HK-2 (cell line): ENCODE results near the gene LRRC8B.
A peak's percentile ranks its signal among the peaks of the same experiment; 100 is the strongest.
"Not testable (repeated sequence)": the region's sequence is repeated elsewhere in the genome, so short reads cannot be mapped to it uniquely, and the experiment has no call there.

ENCODE experiments used
- DNase-seq: peaks from one replicate; pipeline ENCODE4 v3.0.0-alpha.2; 2018; ENCODE audit not compliant: unreplicated experiment

LRRC8B gene

DNA sequence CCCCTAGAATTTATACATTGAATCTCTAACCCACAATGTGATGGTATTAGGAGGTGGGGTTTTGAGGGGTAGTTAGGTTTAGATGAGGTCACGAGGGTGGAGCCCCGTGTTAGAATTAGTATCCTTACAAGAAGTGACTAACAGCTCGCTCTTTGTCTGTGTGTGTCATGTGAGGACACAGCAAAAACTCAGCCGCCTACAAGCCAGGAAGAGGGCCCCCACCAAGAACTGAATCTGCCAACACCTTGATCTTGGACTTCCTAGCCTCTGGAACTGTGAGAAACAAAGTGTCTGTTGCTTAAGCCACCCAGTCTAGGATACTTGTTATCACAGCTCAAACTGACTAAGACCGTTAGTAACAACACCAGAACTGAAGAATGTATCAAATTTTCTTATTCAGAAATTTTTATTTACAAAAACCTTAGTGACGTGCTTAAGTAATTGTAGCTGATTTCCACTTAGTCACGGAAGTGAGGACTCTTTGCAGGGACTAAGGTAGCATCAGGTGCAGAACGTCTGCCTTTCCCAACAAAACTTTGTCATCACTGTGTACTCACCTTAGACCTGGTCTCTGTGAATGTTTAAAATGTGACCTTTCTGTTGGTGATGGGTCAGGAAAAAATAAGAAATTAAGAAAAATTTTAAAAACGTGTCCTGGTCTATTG, 83.8 kb downstream of the LRRC8B start:
- DNase-seq, result no peak

DNA sequence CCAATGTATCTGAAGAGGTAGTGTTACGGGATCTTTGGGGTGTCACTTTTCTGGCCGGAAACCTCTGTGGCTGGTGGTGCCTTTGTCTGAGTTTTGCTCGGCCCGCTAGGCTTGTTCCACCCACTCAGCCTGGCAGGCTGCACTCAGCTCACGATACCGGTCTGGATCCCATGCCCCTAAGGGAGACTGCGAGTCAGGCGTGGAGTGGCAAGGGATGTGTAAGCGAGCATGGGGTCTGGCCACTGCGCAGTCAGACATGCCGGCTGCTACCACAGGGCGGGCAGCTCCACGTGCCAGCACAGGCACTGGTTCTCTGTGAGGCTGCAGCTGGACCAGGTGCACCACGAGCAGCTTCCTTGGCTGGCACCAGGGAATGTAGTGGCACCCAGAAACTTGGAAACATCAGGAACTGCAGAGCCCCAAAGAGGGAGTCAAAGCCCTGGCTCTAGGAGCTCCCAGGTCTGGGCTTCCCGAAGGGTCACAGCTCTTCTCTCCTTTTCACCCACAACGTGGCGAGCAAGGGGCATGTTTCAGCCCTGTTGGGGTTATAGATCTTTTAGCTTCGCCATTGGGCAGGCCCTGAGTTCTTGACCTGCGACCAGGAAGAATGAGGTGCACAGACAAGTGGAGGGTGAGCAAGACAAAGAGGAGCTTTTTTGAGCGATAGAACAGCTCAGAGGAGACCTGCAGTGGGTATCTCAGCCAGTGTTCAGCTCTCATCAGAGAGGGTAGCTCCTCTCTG, 84.5 kb downstream of the LRRC8B start:
- no peak for DNase-seq

GRCh38 chr1:89609781-89610456, 85.3 kb downstream of the LRRC8B start:
- DNase-seq, result no peak

- DNase-seq, result no peak
Observed at GRCh38 chr1:89610457-89611011, 85.9 kb downstream of the LRRC8B start.

DNA sequence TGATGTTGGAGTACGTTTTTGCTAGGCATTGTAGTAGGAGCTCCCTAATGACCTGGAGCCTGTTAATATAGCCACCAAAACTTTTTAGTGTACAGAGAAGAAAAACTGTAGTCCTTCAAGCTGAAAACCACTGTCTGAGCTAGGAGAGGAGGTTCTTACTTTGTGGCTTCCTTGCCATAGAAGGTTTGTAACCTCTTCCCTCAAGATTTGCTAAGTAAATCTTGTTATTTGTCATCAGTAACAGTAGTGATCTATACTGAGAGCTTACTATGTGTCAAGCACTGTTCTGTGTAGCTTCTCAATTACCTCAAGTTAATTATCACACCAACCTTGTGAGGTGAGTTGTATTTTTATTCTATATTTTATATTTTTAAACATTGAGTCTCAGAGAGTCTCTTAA, 87.1 kb downstream of the LRRC8B start:
- DNase-seq, result no peak

GRCh38 chr1:89613928-89614327, 89.3 kb downstream of the LRRC8B start:
- no peak for DNase-seq

GRCh38 chr1:89615676-89616598, 91.3 kb downstream of the LRRC8B start:
- DNase-seq, result no peak

DNA sequence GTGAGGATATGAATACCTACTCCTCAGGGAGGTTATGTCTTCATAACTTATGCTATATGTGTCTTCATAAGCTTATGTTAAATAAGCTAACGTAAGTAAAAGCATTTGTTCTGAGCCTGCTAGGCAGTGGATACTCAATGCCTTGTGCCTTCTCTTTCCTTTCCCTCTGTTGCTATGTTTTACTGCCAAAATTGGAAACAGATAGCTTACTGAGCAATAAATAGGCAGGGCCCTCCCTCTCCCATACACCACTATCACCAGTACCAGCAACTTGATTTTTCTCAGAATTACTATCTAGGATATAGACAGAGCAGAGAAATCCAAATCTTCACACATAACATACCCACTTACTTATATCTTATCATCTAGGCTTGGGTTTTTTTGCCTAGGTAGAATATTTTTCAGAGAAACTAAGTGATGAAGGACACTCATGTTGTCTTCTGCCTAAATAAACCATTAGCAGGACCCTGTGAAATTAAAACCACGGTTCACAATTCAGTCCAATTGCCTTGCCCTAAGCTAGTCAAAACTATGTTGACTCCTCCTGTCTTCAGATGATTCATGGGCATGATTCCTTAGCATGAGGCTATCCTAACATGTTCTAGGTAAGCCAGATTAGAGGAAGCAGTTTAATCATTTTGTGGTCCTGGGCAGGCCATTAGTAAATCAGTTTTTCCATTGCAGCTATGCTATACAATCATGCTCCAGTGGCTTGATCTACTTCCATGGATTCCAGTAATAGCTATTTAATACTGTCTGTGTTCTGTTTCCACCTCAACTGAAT, 92.4 kb downstream of the LRRC8B start:
- DNase-seq, result no peak

DNA sequence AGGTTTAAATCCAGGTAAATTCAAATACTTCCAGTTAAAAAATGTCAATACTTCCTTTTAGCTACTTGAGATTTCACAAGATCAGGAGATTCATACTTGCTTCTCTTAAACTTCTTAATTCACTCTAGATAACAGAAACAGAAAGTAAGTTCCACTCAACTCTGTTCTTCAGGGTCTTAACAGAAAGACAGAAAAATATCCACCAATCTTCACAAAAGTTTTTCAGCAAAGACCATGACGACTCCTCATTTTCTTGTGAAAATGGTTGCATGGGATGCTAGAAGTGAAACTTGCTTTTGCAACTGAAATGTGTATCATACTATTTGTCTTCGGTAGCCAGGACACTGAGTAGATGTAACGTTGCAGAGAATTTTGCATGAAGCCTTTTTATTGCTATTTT, 96.0 kb downstream of the LRRC8B start:
- DNase-seq, result no peak

GRCh38 chr1:89622895-89623294, 98.3 kb downstream of the LRRC8B start:
- no peak for DNase-seq

- no peak for DNase-seq
Observed at GRCh38 chr1:89624314-89624713, 99.7 kb downstream of the LRRC8B start.

GRCh38 chr1:89624715-89625323, 100.2 kb downstream of the LRRC8B start:
- no peak for DNase-seq

DNA sequence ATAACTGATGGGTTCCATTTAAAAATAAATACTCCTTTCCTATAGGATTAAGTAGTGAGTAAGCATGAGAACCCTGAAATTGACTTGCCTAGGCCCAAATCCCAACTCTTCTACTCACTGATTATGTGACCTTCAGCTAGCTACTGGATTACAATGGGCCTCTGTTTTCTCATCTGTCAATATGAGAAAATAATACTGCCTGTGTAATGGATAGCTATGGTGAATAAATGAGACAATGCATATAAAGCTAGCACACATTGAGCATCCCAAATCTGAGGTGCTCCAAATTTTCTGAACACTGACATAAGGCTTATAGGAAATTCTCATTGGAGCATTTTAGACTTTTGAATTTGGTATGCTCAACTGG, 103.0 kb downstream of the LRRC8B start:
- DNase-seq, result no peak

- no peak for DNase-seq
Observed at GRCh38 chr1:89629146-89629545, 104.5 kb downstream of the LRRC8B start.

DNA sequence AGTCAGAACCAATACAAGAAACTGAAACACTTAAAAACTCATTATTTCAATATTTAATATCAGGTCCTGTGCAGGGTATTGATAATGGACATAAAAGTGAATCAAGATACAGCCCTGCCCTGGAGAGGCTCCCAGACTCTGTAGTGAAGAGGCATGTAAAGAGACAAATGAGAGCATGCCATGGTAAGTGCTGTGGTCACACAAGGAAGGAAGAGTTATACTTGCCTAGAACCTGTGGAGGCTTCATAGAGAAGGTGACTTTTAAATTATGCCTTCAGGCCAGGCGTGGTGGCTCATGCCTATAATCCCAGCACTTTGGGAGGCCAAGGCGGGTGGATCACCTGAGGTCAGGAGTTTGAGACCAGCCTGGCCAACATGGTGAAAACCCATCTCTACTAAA, 105.0 kb downstream of the LRRC8B start:
- DNase-seq, result not testable (repeated sequence)

DNA sequence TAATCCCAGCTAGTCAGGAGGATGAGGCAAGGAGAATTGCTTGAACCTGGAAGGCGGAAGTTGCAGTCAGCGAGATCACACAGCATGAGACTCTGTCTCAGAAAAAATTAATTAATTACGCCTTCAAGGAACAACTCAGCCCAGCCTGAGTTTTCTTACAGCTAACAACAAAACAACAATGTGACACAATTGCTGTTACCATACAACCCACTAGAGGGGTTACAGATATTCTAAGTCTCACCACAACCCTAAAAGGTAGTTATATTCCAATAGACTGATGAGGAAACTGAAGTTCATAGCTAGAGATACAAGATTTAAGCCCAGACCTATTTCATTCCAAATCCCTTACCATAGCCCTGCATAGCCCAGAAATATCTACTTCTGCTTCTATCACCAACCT, 105.4 kb downstream of the LRRC8B start:
- DNase-seq, result no peak

GRCh38 chr1:89631816-89632656, 107.4 kb downstream of the LRRC8B start:
- DNase-seq, result no peak

GRCh38 chr1:89632657-89633247, 108.1 kb downstream of the LRRC8B start, which contains the start of gene LRRC8C:
TSS of gene LRRC8C (plus strand) at chr1:89633120. CDS start at chr1:89686474, 53,354 bp downstream.
- DNase-seq, result peak; percentile 71

DNA sequence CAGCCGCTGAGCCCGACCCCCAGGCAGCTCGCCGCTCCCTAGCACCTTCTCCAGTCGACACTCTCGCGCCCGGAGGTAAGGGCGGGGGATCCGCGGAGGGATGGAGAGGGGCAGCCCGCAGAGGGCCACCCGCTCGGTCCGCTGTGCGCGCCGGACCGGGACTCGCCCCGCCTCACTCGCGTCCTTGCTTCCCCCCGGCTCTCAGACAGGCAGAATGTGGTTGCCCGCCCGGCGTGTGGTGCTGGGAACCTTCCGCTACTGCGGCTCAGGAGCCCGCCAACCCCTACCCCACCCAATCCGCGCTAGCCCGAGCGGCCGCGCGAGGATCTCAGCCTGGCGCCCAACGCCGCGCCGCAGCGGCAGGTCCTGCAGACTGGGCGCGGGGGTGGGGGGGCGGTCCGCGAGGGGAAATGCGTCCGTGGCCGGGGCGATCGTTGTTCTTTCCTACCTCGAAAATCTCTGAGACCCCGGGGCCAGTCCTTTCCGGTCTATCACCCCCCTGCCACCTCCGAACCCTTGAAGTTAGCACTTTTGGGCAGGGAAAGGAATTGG, 108.7 kb downstream of the LRRC8B start:
- peak; percentile 67 for DNase-seq
